Transverse colon (tissue), 3 donors: ENCODE results near the gene PTPRD.

Source experiments
- EP300 ChIP-seq: sonication (generic); formaldehyde crosslinking; IDR thresholded peaks from one replicate; pipeline ENCODE4 v1.6.1; 2017; ENCODE audit warnings: antibody characterized with exemption, low read depth
- POLR2A ChIP-seq: fragments of 450-650 bp; IDR thresholded peaks from one replicate; pipeline ENCODE4 v1.6.1; 2016; ENCODE audit warnings: antibody characterized with exemption, mild to moderate bottlenecking, moderate library complexity
- TF ChIP-seq, protein P1 (sequence below), 5 experiments: fragments of 200-600 bp in 3 of 5; fragments of 450-650 bp in 2 of 5; sonication (generic) in 3 of 5; IDR thresholded peaks; 1 replicate in 2 of 5; 2 replicates in 3 of 5; pipeline ENCODE4 v1.5.1; 2016 to 2017; ENCODE audit warnings: antibody characterized with exemption in 5 of 5, inconsistent platforms in 3 of 5, mild to moderate bottlenecking in 2 of 5, moderate library complexity in 1 of 5

DNA sequence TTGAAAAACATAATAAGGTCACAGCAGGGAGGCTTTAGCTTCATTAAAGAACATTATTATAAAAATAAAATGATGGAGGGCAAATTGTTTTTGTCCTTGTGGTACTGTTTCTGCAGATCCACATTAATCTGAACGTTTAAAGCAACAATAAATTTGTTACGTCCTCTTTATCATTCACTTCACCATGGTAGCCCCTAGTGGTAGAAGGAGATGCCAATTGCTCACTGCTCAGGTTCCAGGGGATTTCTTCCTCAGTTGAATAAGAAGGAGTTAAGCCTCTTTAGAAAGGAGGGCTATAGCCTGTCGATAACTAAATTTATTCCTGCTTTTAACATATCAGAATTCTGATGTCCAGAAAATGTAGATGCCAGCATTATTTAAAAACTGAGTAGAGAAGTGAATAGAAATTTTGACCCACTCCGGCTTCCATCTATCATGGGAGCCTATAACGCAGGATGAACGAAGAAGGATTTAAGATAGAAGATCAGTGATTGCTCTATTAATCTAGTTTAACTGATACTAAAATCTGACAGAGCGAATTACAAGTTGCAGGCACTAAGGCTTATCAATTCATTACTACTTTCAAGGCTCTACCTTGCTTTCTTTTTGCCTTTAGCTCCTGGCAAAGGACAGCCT is 692.3 kb downstream of the PTPRD start:
- TF ChIP-seq, protein P1, sequence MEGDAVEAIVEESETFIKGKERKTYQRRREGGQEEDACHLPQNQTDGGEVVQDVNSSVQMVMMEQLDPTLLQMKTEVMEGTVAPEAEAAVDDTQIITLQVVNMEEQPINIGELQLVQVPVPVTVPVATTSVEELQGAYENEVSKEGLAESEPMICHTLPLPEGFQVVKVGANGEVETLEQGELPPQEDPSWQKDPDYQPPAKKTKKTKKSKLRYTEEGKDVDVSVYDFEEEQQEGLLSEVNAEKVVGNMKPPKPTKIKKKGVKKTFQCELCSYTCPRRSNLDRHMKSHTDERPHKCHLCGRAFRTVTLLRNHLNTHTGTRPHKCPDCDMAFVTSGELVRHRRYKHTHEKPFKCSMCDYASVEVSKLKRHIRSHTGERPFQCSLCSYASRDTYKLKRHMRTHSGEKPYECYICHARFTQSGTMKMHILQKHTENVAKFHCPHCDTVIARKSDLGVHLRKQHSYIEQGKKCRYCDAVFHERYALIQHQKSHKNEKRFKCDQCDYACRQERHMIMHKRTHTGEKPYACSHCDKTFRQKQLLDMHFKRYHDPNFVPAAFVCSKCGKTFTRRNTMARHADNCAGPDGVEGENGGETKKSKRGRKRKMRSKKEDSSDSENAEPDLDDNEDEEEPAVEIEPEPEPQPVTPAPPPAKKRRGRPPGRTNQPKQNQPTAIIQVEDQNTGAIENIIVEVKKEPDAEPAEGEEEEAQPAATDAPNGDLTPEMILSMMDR (IDR thresholded peaks at IDR 0.05): no peak
- no peak for TF ChIP-seq EP300
- no peak for TF ChIP-seq POLR2A
